GM18873 (cell line): Measurements from ENCODE around the gene MDFIC.
"Not testable (repeated sequence)": the region's sequence is repeated elsewhere in the genome, so short reads cannot be mapped to it uniquely, and the experiment has no call there.

ENCODE experiments used
- ATAC-seq: cut with Tn5 transposase; IDR thresholded peaks from one replicate; pipeline ENCODE4 v1.9.1; 2021; ENCODE audit warnings: mild to moderate bottlenecking, moderate library complexity, moderate number of reproducible peaks; ENCODE audit not compliant: unreplicated experiment, low FRiP score

The MDFIC gene, protein sequence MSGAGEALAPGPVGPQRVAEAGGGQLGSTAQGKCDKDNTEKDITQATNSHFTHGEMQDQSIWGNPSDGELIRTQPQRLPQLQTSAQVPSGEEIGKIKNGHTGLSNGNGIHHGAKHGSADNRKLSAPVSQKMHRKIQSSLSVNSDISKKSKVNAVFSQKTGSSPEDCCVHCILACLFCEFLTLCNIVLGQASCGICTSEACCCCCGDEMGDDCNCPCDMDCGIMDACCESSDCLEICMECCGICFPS

DNA sequence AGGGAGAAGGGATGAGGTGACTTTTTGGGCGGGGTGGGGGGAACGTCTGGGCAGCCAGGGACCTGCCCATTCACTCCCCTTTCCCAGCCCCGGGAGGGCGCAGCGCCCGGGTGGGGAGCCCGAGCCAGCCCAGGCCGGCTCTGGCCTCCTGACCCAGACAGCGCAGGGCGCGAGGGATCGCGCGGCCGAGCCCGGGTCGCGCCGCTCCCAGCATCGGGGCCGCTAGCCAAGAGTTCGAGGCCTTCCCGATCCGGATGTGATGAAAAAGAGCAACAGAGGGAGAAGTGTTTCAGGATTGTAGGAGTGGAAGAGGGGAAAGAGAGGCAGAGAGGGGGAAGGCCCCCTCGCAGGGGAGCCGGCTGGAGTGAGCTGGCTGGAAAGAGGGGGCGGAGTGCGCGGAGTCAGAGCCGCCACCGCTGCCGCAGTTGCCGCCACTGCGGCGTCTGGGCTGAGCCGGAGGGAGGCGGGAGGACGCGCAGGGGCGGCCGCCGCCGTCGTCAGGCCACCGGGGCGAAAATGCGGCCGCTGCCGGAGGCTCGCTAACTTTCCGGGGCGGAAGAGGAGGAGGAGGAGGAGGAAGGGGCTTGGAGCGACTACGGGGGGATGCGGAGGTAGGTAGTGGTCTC lies at the start of gene MDFIC:
Gene MDFIC, plus strand, starts transcription at position 69 of the 626 bp plus-strand sequence. CDS start 940 bp downstream, outside the sequence.
- no peak for ATAC-seq

DNA sequence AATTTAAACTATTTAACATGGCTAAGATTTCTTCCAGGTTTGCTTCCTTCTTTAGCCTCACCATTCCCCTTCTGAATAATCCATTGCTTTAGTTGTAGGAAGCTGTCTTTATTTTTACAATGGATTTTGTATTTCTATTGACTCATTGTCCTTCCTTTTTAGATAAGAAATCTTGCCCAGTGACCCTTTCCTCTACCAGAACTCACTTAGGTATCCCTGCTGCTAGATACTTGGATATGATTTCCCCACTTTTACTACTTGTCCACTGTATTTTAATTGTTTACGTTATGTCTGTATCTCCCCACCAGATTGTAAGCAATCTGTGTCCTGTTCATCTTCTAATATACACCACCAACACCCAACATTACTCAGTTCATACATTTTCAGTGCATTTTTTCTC lies 47.7 kb upstream of the MDFIC start:
- ATAC-seq = no peak

DNA sequence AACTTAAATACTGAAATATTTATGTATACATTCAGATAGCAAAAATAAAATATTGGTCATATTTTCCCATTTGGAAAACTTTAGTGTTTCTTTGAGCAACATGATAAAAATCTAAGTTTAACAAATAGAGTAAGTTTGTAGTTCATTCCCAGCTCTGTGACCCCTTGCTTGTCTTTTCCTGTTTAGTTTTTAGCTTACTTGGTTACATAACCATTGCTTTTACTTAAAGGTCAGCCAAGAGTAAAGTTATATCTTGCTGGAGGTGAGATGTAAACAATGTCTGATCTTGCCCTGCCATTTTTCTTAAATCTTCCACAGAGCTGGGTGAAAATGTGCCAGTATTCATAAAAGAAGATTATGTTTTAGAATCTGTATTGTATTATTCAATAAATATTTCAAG lies 46.7 kb upstream of the MDFIC start:
- no peak for ATAC-seq

DNA sequence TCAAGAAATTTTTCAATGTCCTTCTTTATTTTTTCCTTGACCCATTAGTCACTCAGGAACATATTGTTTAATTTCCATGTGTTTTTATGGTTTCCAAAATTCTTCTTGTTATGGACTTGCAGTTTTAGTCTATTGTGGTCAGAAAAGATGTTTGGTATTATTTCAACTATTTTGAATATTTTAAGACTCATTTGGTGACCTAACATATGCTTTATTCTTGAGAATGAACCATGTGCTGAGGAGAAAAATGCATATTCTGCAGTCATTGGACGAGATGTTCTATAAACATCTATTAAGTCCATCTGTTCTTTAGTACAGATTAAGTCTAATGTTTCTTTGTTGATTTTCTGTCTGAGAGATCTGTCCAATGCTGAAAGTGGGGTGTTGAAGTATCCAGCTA lies 42.3 kb upstream of the MDFIC start:
- no peak for ATAC-seq

DNA sequence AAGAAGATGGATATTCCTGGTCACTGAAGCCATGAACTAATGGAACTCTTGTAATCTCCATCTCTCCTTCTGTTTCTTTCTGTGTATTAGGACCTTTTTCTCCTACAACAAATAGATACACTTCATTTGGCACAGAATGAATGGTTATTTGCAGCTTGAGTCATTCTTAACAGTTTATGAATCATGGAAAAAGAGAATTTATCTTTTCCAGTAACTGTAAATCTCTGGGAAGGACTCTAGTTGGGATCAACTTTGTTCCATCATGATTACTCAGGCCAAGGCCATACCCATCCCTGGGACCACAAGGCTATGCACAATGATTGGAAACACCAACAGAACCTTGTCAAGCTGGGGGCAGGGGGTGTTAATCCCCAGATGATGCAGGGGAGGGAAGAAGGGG lies 36.1 kb upstream of the MDFIC start:
- ATAC-seq = no peak

DNA sequence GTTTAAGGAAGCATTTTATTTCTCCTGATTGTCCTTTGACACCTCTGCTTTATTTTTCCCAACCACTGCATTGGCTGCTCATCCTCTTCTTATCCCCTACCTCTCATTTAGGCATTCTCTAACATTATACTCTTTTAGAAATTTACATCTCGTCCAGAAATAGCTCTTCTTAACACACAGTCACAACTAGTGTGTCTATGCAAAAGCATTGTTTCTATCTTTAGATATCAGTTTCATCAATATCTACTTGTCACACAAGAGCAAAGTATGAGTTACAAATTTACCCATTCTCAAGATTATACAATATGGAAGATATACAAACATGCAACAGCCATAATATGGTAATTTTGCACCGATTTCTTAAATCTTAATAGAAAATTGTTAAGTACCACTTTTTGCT lies 35.7 kb upstream of the MDFIC start:
- no peak for ATAC-seq

DNA sequence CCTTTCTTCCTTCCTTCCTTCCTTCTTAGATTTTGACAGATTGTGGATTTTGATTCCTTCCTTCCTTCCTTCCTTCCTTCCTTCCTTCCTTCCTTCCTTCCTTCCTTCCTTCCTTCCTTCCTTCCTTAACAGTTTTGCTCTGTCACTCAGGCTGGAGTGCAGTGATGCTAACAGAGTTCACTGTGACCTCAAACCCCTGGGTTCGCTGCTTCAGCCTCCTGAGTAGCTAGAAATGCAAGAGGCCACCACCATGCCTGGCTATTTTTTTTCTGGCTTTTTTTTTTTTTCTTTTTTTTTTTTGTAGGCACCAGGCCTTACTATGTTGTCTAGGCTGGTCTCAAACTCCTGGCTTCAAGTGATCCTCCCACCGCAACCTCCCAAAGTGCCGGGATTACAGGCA lies 32.8 kb upstream of the MDFIC start:
- not testable (repeated sequence) for ATAC-seq

DNA sequence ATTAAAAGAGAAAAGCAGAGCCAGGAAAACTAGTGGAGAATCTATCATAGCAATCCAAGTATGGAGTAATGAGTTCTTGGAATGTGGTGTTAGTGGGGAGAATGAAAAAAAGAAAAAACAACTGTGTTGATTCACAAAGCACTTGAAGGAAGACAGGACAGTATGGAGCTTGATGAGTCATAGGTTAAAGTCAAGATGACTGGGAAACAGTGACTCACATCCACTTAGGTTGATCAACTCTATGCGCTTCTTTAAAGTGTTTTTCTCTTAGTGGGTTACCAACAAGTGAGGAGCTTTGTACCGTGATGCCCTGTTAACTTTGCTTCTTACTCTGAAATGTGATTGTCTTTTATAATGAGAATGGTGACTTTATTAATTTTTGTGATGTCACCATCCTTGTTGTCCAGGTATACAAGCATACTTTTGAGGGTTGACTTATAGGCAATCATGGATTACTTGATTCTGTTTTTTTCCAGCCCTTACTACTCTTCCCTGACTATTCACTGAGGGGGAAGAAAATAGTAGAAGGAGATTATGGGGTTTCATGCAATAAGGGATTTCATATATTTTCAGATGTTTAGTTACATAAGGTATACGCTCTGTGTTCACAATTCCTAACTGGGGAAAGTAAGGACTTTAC lies 32.1 kb upstream of the MDFIC start:
- peak; percentile 55 for ATAC-seq

DNA sequence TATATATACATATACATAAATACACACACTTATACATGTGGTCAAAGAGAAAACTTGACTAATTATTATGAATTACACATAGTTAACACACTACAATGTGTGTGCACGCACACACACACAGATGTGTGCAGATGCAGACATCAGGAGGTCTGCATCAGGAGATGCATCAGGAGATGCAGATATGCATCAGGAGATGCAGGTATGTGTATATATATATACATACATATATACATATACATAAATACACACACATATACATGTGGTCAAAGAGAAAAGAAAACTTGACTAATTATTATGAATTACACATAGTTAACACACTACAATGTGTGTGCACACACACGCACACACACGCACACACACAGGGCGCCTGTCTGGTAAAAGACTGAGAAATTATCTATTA lies 31.3 kb upstream of the MDFIC start:
- no peak for ATAC-seq

DNA sequence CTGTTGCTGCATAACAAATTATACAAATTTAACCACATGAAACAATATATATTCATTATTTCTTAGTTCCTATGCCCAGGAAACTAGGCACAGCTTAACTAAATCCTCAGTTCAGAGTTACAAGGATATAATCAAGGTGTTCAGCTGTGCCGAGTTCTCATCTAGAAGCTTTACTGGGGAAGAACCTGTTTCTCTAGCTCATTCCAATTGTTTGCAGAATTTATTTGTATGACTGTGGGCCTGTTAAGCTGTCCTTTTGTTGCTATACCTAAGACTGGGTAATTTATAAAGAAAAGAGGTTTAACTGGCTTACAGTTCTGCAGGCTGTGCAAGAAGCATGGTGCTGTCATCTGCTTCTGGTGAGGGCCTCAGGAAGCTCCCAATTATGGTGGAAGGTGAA lies 21.8 kb upstream of the MDFIC start:
- no peak for ATAC-seq

DNA sequence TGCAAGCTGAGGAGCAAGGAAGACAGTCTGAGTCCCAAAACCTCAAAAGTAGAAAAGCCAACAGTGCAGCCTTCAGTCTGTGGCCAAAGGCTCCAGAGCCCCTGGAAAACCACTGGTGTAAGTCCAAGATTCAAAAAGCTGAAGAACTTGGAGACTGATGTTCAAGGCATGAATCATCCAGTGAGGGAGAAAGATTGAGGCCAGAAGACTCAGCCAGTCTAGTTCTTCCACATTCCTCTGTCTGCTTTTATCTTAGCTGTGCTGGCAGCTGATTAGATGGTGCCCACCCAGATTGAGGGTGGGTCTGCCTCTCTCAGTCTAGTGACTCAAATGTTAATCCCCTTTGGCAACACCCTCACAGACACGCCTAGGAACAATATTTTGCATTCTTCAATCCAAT lies 20.1 kb upstream of the MDFIC start:
- no peak for ATAC-seq

DNA sequence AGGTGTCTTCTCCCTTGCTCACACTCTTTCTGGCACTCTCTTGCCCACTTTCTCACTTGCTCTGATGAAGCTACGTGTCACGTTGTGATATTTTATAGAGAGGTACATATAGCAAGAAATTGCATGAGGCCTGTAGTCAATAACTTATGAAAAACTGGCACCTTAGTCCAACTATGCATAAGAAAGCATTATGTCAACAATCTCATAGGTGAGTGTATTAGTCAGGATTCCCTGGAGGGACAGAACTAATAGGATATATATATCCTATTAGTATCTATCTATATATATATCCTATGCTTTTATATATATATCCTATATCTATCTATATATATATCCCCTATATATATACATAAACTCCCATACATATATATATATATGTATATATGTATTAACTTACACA lies 18.8 kb upstream of the MDFIC start:
- no peak for ATAC-seq

DNA sequence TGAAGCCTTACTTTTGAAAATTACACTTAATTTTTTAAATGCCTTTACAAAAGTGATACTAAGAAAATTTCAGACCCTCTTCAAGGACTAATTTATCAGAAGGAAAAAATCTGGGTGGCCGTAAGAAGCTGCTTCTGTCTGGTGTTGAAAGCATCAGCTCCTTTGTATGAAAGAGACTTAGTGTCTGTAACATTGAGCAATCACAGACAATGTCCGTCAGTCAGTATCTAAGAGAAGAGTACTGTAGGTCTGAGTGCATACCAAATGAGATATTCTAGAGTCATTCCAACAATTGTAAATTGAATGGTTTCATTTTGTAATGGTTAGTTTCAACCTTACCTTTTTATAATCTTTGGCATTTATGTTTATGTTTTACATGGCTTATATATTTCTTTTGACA lies 11.1 kb upstream of the MDFIC start:
- no peak for ATAC-seq

DNA sequence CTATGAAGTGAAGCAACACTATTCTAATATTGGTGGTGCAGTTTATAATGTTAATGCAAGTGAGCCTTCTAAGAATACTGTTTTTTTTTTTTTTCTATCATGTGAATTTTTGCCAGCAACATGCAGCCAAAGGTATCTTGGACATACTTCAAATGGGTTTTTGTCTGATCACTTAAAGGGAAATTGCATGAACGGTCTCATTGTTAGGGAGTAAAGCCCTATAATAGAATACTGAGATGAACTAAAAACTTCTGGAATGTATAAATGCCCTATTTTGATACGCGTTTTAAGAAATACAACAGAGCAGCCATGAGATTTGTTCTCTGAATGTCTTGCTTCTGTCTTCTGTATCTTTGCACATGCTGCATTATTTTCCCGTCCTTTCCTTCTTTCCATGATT lies 10.5 kb upstream of the MDFIC start:
- ATAC-seq = no peak

DNA sequence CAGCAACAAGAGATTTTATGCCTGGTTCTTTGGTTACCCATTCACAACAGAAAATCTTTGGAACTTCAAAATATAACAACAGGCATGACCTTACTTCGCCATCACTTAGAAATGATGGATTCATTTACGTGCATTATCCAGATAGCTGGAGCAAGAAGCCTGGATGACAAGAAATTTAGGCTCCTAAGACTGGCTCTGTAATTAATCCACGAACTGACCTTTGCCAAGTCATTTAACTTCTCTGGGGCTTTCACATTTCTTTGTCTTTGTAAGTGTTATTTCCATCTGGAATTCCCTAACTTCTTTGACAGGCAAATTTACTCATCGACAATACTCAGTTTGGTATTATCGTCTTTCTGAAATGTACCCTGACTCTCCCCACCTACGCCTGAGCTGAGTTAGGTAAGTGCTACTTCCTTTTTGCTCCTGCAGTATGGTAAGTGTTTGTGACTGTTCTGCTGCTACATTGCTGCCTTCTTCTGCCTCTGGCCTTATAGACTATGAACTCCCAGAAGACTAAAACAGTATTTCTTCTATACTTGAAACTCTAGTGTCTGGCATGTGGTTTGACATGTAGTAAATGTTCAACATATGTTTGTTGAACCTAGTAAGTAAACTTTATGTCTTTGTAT lies 5.5 kb upstream of the MDFIC start:
- ATAC-seq = peak; percentile 94

DNA sequence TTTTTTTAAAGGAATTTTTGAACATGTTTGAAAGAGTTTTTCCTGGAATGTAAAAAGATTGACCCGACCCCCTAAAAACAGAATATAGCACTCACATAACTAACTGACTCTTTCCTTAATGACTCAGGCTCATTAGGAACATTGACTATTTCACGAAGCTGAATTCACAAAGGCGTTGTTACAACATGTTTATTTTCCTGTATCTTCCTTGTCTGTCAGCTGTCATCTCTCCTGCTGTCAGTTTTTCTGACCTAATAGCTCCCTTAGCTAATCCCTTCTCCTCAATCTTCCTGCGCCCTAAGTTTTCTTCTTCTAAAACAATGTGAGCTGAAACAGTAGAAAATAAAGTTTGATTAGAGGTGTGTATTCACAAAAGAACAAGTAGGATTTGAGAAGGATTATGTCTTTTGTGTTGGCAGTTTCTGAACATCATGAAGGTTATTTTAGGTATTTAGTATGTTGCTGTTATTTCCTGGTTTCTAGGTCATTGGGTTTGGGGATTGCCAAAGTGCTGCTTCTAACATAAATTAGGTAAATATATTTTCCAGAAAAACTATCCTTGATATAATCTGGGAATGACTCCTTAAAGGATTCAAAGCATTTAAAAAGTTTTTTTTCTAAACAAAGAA lies 4.6 kb upstream of the MDFIC start:
- ATAC-seq = no peak

DNA sequence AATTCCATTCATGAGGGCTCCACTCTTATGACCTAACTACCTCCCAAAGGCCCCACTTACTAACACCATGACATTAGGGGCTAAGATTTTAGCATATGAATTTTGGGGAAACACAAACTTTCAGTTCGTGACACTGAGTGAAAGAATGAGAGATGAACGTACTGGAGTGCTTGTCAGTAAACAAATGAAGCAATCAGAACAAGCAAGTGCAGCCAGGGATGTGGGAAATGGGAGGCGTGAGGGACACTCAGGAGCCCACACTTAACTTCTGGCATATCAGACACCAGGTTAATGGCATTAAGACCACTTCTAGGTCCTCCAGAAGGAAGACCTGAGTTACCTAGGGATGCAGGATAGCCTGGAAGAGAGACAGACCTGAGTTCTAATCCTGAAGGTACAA lies 2.3 kb upstream of the MDFIC start:
- no peak for ATAC-seq

DNA sequence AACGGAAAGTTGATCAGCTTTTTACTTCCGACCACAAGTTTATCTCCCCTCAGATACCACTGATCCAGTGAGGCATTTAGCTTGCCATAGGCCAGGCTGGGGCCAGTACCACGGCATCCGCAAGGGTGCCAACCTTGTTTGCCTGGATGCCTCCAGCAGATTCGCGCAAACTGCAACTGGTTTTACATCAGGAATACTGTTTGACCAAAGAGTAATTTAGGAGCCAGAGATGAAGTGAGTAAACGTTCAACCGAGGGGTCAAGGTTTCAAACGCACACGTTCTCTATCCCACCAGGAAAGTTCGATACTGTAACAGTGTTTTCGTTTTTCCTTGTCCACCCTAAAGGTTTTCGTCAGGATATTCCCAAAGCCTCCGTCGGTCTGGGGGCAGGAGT lies 266 bp upstream of the MDFIC start:
- no peak for ATAC-seq

DNA sequence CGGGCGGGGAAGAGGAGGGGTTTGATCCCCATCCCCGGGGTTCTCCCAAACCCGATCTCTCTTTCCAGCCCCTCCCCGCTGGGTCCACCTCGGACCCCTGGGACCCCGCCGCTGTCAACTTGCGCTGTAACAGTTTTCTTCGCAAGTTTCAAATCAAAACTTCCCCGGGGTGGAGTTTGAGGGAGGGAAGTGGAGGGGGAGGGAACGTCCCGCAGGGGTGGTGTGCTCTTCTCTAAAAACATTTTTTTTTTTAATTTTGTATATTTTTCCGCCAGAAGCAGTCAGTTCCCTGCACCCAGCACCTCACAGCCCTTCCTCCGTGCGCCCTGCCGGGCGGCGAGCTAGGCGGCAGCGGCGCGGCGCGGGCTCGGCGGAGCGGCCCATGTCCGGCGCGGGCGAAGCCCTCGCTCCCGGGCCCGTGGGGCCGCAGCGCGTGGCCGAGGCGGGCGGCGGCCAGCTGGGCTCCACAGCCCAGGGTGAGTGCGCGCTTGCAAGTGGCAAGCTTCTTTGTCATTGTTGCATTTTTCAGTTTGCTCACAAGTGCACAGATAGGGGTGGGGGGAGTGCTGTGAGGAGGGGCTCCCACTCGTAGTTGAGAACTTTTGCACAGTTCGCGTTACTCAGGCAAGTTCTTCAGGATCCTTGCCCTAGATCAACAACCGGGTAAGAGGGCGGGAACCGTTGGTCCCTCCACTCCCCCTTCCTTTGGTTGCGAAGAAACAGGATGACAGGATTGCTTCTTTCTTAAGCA lies 933 bp downstream of the MDFIC start:
- no peak for ATAC-seq

DNA sequence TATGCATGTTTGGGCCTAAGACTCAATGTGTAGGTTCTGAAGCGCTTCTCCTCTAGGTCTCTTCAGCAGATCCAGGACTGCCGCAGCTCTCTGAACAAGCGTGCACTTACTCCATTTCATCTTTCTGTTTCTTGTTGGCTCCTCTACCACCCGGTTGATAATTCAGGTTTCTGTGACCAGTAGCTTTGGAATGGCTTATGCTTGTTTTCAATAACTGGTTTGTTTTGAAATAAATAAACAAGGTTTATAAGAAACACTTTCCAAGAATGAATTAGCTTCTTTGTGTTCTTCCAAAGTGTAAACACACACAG lies 1.5 kb downstream of the MDFIC start:
- ATAC-seq = no peak
